RKO (cell line): ENCODE measurements around the gene EFNA3.

Source experiments
- DNase-seq: peaks from one replicate; pipeline ENCODE4 v3.0.0-alpha.2; 2016; ENCODE audit warnings: low spot score

EFNA3 gene

DNA sequence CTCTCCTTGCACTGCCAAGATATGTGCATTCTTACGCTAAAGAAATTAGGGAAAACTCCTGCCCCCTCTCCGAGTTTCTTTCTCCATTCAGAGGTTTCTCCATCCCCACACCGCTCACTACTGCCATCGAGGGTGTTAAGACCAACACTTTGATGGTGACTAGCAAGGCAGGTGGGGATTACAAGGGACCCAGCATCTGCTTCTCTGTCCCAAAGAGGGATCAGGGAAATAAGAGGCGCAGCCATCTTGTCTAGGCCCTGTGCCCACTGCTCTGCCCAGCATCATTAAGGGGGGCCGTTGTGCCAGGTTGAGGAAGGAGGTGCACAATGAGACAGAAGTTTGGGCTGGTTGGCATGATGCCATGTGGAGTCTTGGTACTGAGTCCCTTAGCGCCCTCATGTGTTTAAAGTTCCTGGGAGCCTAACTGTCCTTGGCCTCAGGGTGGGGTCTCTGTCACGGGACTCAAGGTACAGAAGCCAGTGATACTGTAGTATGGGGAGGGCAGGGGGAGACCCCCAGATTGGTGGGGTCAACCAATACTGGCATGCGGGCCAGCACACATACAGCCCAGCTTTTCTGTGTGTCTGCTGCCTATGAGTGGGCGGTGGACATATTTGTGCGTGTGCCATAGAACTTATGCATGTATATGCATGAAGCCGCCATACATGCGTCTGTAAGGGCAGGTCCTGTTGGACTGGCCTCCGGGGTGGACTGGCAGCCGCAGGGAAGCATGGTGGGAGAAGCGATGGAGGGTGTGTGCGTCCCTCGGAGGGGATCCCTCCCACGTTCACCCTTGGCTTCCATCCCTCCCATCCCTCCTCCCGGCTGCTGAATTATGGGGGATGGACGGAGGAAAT, 5.5 kb downstream of the EFNA3 start:
- DNase-seq, result peak; percentile 69

DNA sequence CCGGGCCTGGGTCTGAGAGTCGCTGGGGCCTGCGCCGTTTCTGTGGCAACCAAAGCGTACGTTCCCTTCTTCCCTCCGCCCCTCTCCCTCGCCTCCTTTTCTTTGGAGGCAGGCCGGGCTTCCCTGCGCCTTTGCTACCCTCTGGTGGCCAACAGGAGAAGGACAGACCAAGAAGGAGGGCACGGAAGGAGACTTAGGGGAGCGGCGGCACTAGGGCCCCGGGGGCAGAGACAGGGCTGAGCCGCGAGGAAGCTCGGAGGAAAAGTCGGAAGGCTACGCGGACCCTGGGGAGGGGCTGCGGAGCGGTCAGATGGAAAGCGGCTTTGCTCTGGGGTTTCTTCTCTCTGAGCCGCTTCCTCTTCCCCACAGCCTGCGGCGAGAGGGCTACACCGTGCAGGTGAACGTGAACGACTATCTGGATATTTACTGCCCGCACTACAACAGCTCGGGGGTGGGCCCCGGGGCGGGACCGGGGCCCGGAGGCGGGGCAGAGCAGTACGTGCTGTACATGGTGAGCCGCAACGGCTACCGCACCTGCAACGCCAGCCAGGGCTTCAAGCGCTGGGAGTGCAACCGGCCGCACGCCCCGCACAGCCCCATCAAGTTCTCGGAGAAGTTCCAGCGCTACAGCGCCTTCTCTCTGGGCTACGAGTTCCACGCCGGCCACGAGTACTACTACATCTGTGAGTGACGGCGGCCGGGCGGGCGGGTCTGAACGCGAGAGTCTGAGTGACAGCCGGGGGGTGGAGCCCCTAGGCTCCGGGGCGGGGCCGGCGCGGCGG, 6.3 kb downstream of the EFNA3 start:
- DNase-seq, result peak; percentile 93

DNA sequence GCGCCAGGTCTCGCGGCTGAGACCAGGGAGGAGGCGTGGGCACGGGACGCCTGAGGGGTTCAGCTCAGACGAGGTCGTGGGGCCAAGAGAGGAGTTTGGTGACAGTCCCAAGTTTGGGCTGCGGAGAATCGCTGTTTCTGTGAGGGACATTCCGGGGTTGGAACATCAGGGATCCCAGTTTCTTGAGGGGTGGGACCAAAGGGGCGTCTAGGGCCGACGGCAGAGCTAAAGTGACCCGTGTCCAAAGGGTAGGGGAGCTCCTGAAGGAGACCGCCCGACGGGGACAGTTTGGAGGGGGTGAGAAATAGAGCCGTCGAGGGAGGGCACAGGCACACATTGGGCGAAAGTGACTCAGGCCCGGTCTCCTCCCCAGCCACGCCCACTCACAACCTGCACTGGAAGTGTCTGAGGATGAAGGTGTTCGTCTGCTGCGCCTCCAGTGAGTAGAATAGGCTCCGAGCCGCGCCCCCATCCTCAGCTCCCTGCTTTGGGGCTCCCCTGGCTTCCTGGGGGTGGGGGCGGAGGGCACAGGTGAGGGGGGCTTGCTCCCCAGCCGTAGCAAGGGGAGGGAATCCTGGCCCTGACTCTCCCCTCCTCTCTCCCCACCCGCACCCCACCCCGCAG, 7.0 kb downstream of the EFNA3 start:
- peak; percentile 80 for DNase-seq

DNA sequence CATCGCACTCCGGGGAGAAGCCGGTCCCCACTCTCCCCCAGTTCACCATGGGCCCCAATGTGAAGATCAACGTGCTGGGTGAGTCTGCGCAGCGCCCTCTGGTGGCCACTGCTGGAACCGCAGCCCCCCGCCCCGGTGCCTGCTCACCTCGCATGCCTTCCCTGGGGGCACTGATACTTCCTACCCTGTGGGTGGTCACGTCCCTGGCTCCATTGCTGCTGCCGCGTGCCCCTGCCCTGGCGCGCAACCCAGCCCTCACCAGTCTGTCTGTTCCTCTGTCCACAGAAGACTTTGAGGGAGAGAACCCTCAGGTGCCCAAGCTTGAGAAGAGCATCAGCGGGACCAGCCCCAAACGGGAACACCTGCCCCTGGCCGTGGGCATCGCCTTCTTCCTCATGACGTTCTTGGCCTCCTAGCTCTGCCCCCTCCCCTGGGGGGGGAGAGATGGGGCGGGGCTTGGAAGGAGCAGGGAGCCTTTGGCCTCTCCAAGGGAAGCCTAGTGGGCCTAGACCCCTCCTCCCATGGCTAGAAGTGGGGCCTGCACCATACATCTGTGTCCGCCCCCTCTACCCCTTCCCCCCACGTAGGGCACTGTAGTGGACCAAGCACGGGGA, 7.6 kb downstream of the EFNA3 start:
- DNase-seq, result peak; percentile 69

DNA sequence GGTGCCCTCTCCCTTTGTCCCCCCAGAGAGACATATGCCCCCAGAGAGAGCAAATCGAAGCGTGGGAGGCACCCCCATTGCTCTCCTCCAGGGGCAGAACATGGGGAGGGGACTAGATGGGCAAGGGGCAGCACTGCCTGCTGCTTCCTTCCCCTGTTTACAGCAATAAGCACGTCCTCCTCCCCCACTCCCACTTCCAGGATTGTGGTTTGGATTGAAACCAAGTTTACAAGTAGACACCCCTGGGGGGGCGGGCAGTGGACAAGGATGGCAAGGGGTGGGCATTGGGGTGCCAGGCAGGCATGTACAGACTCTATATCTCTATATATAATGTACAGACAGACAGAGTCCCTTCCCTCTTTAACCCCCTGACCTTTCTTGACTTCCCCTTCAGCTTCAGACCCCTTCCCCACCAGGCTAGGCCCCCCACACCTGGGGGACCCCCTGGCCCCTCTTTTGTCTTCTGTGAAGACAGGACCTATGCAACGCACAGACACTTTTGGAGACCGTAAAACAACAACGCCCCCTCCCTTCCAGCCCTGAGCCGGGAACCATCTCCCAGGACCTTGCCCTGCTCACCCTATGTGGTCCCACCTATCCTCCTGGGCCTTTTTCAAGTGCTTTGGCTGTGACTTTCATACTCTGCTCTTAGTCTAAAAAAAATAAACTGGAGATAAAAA, 8.4 kb downstream of the EFNA3 start:
- no peak for DNase-seq

DNA sequence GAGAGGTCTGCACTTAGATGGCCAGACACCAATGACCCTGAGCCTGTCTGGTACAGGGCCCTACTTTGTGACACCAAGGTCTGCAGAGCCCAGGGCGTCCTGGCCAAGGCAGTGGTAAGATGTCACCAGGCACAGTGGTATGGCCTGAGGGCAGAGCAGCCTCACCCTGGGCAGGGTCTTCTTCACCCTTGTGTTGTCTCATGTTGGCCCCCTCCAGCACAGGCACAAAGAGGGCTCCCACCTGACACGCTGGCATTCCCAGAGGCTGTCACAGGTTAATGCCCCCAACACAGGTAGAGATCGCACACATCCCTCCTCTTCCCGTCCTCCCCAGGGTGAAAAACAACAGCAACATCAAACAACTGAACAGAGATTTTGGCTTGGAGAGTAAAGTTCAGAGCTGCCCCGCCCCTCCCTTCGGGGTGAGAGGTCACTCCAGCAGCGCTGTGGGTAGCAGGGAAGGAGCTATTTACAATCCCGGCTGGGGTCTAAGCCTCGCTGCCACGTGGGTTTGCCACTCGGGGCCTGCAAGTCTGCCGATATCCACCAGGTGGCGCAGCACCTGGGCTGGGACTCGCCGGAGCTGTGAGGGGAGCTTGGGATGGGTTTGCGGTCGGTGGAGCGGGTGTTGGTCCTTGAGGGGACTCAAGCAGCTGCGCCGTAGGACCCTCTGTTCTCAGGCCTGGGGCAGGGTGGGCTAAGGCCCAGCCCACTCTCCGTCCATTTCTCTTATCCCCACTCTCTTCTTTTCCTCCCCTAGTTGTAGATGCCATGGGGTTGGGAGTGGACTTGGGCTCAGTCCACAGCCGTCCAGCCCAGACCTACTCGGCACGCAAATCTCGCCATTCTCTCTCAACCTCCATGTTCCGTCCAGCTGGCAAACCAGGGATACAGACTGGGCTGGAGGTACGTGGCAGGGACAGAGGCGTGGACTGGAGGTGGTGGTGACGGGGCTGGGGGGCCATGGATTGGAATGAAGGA, 12.7 kb downstream of the EFNA3 start:
- peak; percentile 69 for DNase-seq

DNA sequence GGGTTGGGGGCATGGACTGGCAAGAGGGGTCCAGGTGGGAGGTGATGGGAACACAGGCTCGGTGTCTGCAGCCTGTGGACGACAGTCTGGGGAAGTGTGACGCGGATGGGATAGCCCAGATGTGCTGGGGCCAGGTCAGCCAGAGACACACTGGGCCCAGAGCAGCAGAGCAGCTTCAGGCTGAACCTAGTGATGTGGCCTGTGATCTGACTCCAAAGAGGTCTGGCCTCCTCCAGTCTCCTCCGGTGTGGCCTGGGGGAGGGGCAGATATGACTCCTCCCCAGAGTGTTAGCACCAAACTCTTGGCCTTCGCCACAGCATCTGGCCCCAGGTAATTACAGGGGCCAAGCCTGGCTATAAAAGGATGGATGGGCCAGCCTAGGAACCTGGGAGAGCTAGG, 13.5 kb downstream of the EFNA3 start:
- DNase-seq, result no peak

DNA sequence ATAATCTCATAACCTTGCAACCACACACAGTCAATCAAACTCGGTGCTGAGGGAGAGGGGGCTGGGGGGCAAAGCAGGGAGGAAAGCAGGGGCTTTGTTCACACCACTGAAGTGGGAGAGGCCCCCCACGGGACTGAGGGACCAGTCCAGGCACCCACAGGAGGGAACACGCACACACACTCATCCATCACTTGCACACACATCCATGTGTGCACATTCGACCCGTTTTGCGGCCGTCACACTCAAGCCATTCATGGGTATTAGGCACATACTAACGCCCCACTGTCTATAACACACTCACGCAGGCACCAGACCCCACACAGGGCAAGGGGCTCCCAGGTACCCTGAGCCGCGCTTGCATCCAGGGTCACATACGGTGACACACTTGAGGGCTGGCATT, 14.0 kb downstream of the EFNA3 start:
- DNase-seq, result no peak

DNA sequence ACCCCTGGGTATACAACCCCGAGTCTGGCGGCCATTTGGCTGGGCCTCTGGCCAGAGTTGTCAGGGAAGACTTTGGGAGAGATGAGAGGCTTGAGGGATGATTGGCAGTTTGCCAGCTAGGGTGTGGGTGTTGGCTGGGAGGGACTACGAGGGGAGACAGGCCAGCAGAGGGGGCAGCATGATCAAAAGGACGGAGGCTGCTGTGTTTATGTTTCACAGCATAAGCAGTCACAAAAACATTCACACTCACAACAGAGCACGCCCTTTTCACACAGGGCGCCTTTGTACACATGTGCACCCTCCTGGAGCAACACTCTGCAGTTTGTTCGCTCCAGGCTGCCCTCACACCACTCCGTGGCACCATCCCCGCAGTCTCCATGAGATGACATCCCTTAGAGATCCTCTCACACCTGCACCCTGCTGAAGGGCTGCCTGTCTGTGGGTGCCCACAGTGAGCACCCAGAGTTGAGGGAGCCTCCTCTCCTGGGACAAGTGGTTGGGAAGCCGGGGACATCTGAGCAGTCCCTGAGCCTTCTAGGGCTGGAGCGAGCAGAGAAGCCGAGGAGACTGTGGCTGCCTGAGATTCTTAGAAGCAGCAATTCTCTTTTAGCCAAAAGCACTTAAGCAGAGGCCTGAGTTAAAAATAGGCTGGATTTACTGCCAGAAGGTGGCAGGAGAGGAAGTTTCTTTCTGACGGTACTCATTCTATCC, 15.4 kb downstream of the EFNA3 start:
- peak; percentile 64 for DNase-seq

DNA sequence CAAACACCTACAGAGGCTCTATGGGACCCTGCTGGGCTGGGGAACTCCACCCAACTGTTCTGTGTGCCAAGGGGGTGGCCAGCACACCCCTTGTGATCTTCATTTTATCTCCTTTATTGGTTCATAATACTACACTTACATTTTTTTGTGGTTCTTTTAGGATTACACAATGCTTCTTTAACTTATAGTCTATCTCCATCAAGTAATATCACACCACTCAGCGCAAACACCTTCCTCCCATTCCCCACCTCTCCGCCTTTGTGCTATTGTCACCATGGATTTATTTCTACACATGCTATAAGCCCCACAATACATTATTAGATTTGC, 15.9 kb downstream of the EFNA3 start:
- DNase-seq, result no peak

DNA sequence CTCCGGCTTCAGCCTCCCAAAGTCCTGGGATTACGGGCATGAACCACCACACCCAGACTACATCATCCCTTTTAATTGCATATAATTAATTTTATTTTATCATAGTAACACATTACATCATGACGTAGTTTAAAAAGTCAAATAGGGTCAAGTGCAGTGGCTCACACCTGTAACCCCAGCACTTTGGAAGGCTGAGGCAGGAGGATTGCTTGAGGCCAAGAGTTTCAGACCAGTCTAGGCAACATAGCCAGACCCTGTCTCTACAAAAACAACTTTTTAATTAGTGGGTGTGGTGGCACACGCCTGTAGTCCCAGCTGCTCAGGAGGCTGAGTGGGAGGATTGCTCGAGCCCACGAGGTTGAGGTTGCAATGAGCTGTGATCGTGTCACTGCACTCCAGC, 20.7 kb downstream of the EFNA3 start:
- DNase-seq, result no peak

DNA sequence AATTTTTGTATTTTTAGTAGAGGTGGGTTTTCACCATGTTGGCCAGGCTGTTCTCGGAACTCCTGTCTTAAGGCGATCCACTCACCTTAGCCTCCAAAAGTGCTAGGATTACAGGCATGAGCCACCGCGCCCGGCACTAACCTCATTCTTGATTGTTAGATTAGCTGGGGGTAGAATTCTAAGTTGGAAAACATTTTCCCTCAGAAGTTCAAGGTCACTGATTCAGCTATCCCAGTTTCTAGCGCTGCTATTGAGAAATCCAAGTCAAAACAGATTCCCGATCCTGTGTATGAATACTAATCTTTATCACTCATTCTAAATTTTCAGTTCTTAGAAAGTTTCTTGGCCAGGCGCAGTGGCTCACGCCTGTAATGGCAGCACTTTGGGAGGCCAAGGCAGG, 24.7 kb downstream of the EFNA3 start:
- no peak for DNase-seq

DNA sequence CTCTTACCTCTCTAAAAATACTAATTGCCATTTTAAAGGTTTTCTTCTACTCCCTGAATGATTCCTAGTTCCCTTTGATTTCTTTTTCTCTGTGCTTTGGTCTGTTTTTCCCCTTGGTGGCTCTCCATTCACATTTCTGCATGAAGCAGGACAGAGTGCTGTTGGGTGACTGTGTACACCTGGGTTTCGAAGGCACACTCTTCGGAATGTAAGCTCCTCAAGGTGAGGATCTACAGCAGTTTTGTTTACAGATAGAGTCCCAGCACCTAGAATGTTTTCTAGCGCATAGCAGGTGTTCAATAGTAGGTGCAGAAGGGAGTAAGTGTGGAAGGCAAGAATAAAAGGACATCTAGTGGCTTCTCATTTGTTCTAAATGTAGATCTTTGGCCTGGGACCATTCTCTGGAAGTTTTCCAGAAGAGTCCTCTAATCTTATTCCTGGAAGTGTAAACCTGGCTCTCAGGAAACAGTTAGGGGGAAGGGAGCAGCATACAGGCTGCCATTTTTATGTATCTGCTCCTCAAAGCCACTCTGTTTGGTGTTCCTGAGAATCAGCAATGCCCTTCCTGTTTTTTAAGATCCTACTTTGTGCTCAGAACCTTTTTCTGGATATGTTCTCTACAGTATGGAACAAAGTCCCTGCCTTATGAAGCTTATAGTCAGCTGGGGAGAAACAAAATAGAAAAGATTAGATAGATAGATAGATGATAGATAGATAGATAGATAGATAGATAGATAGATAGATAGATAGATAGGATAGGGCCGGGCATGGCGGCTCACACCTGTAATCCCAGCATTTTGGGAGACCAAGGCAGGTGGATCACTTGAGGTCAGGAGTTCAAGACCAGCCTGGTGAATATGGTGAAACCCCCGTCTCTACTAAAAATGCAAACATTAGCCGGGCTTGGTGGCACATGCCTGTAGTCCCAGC, 26.2 kb downstream of the EFNA3 start:
- no peak for DNase-seq

DNA sequence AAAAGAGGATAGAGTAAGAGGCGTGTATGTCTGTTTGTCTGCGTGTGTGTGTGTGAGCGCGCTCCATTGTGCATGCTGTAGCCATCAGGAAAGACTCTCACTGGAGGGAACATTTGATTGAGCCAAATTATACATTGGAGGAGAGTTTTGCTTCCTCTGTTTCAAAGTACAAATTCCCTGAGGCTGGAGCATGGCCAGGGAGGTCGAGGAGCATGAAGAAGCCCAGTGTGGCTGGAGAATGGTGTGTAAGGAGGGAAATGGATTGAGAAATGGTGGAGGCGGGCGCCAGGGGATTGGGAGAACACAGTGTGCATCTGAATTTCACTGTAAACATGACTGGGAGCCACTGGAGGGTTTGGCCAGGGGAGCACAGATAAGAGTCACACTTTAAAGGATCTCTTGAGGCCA, 27.0 kb downstream of the EFNA3 start:
- no peak for DNase-seq

DNA sequence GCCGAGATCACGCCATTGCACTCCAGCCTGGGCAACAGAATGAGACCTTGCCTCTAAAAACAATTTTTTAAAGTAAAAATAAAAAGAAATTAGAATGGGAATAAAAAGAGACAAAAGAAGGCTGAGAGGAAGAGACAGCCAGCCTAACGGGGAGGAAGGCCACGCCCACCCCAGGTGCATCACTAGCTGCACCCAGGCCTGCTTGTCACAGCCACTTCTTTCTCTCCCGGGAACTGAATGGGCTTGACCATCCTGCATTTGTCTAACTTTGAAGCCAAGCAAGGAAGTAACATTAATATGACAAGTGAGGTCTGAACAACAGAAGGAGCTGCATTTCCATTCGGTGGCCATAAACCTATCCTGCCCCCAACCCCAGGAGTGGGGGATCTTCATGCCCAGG, 28.2 kb downstream of the EFNA3 start:
- no peak for DNase-seq

DNA sequence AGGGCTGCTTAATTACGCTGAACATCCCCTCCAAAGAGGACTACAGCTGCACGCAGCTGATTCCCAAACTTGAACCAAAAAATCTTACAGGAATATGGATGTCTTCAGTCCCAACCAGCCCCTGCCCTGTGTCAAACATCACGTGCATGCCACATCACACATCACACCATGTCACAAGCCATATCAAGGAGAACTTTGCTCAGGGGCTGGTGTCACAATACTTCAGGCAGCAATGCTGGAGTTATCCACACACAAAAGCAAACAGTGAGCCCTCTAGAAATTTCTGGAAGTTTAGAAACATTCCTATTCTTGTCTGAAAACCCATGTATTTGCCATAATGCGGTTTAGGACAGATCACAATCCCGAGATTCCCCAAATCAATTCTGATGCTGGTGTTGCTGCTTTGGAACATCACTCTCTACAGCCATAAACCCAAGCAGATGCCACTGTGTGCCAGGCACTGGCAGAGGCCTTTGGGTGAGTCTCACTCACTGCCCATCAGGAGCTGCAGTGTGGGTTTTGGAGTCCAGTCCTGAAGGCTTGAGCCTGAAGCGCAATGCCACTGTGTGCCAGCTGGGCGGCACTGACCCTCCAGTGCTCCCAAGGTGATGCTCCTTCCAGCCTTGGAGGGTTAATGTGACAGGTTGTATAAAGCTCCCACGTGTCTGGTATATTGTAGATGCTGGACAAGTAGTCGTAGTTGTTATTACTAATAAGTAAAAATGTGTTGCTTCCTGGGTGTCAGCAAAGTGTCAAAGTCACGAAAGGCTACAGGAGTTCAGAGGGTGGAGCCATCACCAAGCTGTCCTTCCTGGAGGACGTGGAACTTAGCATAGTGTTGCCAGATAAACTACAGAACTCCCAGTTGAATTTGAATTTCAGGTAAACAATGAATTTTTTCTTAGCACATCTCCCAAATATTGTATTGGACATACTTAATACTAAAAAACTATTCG, 28.9 kb downstream of the EFNA3 start:
- DNase-seq, result no peak

DNA sequence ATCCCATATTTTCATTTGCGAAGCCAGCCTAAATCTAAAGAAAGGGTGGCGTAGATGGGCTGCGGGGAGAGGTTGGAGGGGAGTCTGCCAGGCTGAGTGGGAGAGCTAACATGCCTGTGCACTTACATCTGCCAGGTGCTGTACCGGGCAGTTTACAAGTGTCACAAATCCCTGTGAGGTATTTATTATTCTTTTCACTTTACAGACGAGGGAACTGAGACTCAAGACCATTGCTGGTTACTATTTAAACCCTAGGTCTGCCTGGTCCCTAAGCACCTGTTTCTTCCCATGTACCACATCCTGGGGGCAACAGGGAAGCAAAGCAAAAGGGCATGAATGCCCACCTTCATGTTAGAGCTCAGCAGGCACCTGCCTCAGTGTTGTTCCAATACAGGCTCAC, 29.7 kb downstream of the EFNA3 start:
- DNase-seq, result no peak

DNA sequence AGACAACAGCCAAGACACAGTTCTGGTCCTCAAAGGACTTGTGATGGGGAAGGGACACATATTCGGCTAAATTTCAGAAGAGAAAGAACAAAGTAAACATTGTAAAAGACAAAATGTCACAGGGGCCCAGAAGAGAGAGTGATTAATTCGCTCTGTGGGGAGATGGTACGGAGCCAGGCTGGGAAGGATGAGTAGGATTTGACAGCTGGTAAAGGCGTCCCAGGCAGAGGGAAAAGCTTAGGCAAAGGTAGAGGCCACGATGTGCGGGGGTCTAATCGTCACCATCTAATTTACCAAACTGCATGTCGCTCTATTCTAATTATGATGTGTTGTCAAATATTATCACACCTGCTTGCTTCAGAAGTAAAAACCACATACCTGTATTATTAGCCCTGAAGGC, 31.7 kb downstream of the EFNA3 start:
- DNase-seq, result no peak
